Prostate gland (tissue), 2 donors: Measurements from ENCODE around the gene SORBS1.

Experiments
- CTCF ChIP-seq, 4 experiments: fragments of 200-600 bp in 2 of 4; fragments of 450-650 bp in 2 of 4; sonication (generic) in 2 of 4; IDR thresholded peaks; 1 replicate in 3 of 4; 2 replicates in 1 of 4; pipeline ENCODE4 v1.5.1; 2016 to 2019; ENCODE audit warnings: antibody characterized with exemption in 4 of 4, mild to moderate bottlenecking in 2 of 4, moderate library complexity in 2 of 4
- POLR2AphosphoS5 ChIP-seq: sonication (generic); formaldehyde crosslinking; IDR thresholded peaks from one replicate; pipeline ENCODE4 v1.6.1; 2017; ENCODE audit warnings: antibody characterized with exemption

GRCh38 chr10:95545981-95546380 lies 15.2 kb downstream of the SORBS1 start:
- no peak for TF ChIP-seq CTCF (IDR thresholded peaks at IDR 0.05)
- TF ChIP-seq POLR2AphosphoS5 = no peak
